ENCODE results near the gene CD6. TPM values are rescaled to one million over a fixed set of nuclear protein-coding genes. Genes with fewer than 3 reads are reported as not detected.

Gene CD6
- total RNA-seq, 1 donor from 2014 or later: 0.23 TPM

DNA sequence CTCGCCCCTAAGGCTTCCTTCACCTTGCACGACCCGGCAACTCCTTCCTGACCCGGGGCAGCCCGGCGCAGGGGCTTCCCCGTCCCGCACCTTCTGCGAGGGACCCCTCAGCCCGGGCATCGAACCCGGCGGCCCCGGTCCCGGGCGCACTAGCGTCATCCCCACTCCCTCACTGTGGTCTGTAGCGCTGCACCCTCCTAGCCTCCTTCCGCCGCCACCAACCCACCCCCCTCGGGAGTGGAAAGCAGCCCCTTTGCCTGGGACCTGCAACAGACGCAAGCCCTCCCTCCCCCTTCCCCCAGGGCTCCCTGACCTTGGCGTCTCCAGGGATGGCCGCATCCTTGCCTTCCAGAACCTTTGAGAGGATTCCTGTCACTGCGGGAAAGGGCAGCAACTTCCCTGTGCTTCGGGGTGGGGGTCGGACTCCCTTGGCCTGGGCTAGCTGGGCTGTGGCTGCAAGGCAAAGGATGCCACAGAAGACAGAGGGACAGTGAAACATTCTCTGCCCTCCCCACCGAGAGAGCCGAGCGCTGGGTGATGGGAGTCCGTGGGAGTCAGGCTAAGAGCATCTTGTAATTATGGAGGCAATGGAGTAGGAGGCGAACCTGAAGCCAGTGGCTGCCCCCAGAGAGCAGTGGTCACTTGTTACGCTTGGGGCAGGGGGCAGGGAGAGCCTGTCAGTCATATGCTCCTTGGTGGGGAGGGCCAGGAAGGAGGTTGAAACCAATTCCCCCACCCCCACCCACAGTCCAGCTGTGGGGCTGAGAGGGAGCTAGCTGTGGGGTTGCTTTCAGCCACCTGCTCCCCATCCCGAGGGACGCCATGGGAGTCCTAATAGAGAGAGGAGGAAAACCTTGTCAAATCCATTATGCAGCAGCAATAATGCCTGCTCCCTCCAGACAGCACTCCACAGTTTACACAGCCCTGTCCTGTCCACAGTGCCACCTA, 46.3 kb upstream of the CD6 start:
- H3K4me3 ChIP-seq (ENCODE audit: low read depth, low read length): peak overlapping the region; percentile 90
- TF ChIP-seq, protein P1, sequence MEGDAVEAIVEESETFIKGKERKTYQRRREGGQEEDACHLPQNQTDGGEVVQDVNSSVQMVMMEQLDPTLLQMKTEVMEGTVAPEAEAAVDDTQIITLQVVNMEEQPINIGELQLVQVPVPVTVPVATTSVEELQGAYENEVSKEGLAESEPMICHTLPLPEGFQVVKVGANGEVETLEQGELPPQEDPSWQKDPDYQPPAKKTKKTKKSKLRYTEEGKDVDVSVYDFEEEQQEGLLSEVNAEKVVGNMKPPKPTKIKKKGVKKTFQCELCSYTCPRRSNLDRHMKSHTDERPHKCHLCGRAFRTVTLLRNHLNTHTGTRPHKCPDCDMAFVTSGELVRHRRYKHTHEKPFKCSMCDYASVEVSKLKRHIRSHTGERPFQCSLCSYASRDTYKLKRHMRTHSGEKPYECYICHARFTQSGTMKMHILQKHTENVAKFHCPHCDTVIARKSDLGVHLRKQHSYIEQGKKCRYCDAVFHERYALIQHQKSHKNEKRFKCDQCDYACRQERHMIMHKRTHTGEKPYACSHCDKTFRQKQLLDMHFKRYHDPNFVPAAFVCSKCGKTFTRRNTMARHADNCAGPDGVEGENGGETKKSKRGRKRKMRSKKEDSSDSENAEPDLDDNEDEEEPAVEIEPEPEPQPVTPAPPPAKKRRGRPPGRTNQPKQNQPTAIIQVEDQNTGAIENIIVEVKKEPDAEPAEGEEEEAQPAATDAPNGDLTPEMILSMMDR (conservative IDR thresholded peaks at IDR 0.05; ENCODE audit: low read depth, low read length): no peak
- no peak for DNase-seq (ENCODE audit: low read depth)

DNA sequence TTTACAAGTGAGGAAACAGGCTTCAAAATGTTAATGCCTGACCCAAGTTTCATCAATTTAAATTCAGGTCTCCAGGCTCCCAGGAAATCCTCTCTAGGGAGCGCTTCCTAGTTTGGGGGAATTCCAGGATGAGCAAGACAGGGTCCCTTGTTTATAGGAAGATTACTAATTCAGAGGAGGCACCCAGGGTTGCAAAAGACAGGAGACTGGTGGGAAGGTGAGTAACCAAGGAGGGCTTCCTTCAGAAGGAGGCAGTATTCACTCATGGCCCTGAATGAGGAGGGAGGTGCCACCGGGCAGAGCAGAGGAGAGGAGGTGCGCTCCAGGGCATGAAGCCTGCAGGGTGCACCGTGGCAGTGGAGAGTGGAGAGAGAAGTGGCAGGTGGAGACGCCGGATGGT, 45.6 kb upstream of the CD6 start:
- DNase-seq (ENCODE audit: low read depth): peak; percentile 56
- peak overlapping the region; percentile 90 for H3K4me3 ChIP-seq (ENCODE audit: low read depth, low read length)

DNA sequence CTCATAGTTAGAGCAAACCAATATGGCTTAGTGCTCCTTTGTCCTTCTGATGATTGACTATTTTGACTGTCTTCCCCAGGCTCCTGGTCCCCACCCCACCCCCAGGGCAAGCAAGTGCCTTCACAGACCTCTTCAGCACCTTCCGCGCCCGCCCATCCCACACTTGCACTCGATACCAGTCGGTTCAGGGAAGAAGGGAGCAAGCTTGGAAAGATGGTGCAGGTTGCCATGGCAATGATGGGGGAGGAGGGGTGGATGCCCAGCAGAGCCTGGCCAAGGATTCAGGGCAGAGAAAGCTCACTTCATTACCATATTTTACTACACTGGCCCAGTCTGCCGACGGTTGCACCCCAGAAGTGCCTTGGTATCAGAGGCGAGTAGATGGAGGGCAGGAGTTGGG, 45.0 kb upstream of the CD6 start:
- no peak for DNase-seq (ENCODE audit: low read depth)
- H3K4me3 ChIP-seq (ENCODE audit: low read depth, low read length): no peak overlapping the region
- TF ChIP-seq, protein P1 (conservative IDR thresholded peaks at IDR 0.05; ENCODE audit: low read depth, low read length): no peak

More for the DNA sequence above, 45.6 kb upstream of the CD6 start:
- TF ChIP-seq, protein P1 (conservative IDR thresholded peaks at IDR 0.05; ENCODE audit: low read depth, low read length): no peak

DNA sequence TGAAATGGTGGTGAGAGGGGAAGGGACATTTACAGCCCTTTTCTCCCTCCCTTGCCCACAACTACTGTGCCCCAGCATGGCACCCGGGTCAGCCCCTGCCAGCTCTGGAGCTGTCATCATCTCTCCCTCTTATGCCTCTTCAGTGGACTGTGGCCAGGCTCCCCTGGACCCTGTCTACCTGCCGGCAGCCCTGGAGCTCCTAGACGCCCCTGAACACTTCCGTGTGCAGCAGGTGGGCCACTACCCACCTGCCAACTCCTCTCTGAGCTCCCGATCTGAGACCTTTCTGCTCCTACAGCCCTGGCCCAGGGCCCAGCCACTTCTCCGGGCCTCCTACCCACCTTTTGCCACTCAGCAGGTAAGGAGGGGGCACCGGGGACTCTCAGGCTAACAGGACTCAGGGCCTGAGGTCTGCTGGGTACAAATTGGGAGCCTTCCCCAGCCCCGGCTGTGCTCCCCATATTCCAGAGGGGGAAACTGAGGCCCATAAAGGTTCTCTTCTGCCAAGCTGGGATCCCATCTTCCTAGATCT, 44.4 kb upstream of the CD6 start:
- H3K4me3 ChIP-seq (ENCODE audit: low read depth, low read length): no peak overlapping the region
- DNase-seq (ENCODE audit: low read depth): no peak
- TF ChIP-seq, protein P1 (conservative IDR thresholded peaks at IDR 0.05; ENCODE audit: low read depth, low read length): no peak

DNA sequence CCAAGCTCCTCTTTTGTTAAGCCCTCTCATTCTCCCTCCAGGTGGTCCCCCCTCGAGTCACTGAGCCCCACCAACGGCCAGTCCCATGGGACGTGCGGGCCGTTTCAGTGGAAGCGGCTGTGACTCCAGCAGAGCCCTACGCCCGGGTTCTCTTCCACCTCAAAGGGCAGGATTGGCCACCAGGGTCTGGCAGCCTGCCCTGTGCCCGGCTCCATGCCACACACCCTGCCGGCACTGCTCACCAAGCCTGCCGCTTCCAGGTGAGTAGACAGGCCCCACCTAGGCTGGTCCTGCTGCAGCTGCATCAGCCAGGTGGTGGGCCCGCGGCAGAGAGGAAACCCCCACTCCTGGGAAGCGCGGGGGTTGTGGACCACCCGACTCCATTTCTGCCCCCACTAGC, 43.9 kb upstream of the CD6 start:
- no peak overlapping the region for H3K4me3 ChIP-seq (ENCODE audit: low read depth, low read length)
- TF ChIP-seq, protein P1 (conservative IDR thresholded peaks at IDR 0.05; ENCODE audit: low read depth, low read length): no peak
- DNase-seq (ENCODE audit: low read depth): no peak

DNA sequence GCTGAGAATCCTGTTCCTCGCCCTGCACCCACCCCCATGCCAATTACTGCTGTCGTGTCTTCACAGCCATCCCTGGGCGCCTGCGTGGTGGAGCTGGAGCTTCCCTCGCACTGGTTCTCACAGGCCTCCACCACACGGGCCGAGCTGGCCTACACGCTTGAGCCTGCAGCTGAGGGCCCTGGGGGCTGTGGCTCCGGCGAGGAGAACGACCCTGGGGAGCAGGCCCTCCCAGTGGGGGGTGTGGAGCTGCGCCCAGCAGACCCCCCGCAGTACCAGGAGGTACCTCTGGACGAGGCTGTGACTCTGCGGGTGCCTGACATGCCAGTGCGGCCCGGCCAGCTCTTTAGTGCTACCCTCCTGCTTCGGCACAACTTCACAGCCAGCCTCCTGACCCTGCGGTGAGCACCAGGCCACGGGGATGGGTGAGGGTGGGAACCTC, 42.9 kb upstream of the CD6 start:
- no peak for DNase-seq (ENCODE audit: low read depth)
- TF ChIP-seq, protein P1 (conservative IDR thresholded peaks at IDR 0.05; ENCODE audit: low read depth, low read length): no peak
- no peak overlapping the region for H3K4me3 ChIP-seq (ENCODE audit: low read depth, low read length)

All from epithelial cell of proximal tubule (primary cell).